AG09319 (cell line): ENCODE data around the gene CCDC180.

Experiments used
- DNase-seq: peaks from one replicate; pipeline ENCODE4 v3.0.0-alpha.2; 2010; ENCODE audit warnings: low read depth; ENCODE audit errors: extremely low read depth
- TF ChIP-seq, protein P1 (sequence below): IDR thresholded peaks from 2 replicates; pipeline ENCODE4 v1.5.1; 2011; ENCODE audit warnings: low read depth, mild to moderate bottlenecking, inconsistent platforms, low read length, moderate library complexity

CCDC180 gene

DNA sequence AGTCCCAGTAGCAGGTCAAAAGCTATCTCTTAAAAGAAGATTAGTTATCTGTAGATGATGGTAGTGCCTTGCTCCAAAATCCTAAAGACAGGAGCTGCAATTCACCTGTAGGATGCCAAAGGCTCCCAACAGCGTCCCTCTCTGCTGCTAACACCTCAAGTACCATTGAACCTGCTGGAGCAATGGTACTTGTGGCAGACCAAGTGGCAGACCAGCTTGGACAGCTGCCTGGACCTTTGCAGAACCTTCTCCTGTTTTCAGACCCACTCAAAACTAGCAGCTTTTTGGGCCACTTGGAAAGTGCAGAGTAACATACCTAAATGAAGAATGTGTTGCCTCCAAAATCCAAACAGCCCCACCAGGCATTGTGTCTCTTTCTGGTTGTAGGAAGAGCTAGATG, 6.9 kb upstream of the CCDC180 start:
- no peak for DNase-seq

DNA sequence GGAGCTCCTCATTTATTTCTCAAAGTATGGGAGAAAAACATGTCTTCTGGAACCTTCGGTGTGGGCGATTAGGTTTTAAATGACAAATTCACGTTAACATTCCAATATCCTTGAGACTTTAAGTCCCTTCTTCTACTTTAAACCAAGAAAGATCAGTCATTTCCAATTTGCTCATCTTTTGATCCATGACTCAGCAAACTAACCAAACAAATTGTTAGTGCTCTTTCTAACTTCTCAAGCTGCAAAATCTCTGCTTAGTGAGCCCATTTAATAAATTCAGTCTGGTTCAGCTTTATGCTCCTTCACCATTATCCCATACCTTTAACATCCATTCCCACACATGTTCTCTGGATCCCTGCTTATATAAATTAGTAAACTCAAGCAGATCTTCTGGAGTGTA, 5.5 kb upstream of the CCDC180 start:
- TF ChIP-seq, protein P1, sequence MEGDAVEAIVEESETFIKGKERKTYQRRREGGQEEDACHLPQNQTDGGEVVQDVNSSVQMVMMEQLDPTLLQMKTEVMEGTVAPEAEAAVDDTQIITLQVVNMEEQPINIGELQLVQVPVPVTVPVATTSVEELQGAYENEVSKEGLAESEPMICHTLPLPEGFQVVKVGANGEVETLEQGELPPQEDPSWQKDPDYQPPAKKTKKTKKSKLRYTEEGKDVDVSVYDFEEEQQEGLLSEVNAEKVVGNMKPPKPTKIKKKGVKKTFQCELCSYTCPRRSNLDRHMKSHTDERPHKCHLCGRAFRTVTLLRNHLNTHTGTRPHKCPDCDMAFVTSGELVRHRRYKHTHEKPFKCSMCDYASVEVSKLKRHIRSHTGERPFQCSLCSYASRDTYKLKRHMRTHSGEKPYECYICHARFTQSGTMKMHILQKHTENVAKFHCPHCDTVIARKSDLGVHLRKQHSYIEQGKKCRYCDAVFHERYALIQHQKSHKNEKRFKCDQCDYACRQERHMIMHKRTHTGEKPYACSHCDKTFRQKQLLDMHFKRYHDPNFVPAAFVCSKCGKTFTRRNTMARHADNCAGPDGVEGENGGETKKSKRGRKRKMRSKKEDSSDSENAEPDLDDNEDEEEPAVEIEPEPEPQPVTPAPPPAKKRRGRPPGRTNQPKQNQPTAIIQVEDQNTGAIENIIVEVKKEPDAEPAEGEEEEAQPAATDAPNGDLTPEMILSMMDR, result no peak
- DNase-seq, result no peak

More for the DNA sequence above, 6.9 kb upstream of the CCDC180 start:
- TF ChIP-seq, protein P1, result no peak

DNA sequence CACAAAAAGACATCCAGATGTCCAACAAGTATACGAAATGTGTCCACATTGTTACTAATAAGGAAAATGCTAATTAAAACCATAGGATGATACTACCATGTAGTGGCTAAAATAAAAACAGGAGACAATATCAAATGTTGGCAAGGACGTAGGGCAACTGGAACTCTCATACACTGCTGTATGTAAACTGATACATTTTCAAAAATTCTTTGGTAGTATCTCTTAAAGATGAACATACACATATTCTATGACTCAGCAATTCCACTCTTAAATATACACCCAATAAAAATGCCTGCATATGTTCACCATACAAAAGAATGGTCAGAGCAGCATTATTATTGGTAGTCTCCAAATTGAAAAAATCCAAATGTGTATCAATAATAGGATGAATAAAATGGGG, 2.9 kb upstream of the CCDC180 start:
- TF ChIP-seq, protein P1, result no peak
- DNase-seq, result no peak

DNA sequence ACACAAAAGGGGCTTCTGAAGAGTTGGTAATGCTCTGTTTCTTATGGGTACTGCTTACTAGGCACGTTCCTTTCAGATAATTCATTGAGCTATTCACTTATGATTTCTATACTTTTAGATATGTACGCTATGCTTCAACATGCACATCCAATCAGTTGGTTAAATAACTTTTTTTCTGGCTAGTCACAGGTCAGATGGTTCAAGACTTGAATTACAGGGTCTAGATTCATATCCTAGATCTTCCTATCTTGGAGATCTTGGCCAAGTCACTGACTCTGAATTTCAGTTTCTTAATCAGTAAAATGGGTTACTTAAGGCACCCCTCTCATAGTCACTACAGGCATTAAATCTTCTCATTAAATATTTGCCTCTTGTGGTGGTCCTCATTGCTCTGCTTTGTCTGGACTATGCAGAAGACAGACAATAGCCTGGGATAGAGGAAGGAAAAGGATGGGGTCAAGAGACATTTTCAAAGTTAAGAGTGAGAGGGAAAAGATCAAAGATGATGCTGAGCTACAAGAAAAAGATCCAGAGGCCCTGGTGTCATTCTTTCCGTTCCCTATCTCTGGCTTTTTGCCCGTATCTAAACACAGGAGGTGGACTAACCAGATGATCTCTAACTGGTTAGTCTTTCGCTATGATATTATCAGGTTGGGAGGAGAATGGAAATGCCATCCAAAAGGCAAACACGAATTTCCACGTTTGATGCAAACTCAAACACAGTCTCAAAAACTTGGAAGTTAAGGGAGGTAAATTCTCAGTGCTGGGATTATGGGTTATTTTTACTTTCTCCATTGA, 1.8 kb upstream of the CCDC180 start:
- no peak for DNase-seq
- TF ChIP-seq, protein P1, result no peak

DNA sequence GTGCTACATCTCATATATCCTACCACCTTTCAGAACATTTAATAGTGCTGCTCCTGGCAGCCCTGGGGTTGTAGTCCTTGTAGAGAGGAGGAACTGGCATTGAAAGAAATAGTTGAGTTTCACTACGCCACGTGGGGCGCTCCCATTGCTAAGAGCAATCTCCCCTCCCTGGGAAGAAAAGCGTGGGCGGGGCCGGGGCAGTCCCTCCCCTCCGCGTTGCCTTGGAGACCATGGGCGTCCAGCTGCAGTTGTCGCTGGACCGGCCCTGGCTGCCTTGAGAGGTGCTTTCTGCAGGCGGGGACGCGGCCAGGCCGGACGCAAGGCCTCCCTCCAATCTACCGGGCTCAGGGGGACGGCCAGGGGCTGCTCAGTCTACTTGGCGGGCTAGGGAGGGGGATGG, 368 bp upstream of the CCDC180 start:
- TF ChIP-seq, protein P1, result peak; percentile 25
- DNase-seq, result peak; percentile 32

DNA sequence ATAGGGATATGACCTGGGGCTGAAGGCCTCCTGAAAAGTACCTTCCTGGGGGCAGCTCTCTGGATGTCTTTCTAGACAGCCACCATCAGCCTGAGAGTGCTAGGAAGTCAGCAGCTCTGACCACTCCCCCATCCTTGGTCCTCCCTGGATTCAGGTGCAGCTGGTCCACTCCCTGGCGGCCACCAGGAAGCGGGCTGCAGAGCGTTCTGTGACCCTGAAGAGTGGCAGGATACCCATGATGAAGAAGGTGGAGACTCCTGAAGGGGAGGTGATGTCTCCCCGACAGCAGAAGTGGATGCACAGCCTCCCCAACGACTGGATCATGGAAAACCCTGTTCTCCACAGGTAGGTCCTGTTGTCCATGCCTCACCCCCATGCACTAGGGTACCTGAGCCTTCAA, 1.8 kb downstream of the CCDC180 start:
- no peak for DNase-seq
- TF ChIP-seq, protein P1, result no peak

DNA sequence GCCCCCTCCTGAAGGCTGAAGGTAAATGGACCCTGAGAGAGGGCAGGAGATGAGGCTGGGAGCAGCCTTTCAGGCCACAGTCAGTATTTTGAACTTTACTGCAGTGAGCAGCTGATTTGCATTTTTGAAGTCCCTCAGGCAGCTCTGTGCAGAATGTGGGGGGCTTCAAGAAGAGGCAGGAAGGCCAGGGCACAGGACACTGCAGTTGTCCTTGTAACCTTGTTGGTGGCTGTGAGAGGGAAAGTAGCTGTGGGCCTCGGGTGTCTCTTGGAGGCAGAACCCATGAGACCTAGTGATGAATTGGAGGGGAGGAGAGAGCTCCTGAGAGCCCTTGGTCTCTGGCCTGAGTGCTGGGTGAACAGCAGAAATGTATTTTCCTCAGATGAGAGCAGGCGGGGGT, 2.6 kb downstream of the CCDC180 start:
- no peak for DNase-seq
- TF ChIP-seq, protein P1, result no peak
